Right lobe of liver (tissue), 4 donors: ENCODE data around the gene ACTR5.

Experiments used
- POLR2A ChIP-seq: fragments of 450-650 bp; IDR thresholded peaks from one replicate; pipeline ENCODE4 v1.6.1; 2017; ENCODE audit warnings: antibody characterized with exemption, mild to moderate bottlenecking
- TF ChIP-seq, protein P1 (sequence below), 4 donors: fragments of 200-600 bp in 3 of 4; fragments of 450-650 bp in 1 of 4; IDR thresholded peaks; one replicate each; pipeline versions ENCODE4 v1.5.1 to v1.8.0; 2016 to 2022; ENCODE audit warnings: antibody characterized with exemption in 4 of 4, mild to moderate bottlenecking in 2 of 4
- donor health status: DM: no; HTN: no; CAD: no.
- donor health status: DM: no; HTN: no; CAD: no.
- donor health status: DM: no; HTN: yes; CAD: no.

DNA sequence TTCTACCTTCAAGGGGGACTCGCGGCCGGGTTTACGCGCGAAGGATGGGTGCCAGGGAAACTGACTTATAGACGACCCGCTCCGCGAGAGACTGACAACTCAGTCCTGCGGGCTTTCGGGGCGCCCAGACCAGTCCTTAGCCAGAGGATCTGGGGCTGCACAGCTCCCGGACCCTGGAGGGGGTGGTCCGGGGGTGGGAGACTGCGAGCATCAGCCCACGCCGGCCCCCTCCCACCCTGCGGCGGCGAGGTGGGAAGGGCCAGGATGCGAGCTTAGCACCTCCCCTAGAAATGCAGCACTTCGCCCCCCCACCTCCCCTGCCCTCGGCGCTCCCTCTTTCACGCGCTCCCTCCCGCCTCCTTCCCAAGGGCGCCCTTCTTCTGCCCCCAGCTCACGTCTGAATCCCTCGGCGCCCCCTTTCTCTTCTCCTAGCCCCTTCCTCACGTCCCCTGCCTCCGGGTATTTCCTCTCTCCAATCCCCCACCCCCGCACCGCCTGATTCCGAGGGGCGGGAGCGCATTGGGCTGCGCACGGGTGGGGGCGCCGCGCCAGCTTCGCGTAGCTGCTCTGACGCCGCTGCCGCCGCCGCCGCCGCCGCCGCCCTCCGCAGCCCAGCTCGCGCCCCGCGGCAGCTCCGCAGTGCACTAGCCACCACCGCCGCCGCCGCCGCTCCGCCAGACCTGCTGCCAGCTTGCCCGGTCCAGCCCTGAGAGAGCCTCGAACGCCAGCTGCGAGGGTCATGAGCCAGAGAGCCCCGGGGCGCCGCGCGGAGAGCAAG is 24.2 kb upstream of the ACTR5 start, which contains the start of gene SLC32A1:
- TF ChIP-seq, protein P1, sequence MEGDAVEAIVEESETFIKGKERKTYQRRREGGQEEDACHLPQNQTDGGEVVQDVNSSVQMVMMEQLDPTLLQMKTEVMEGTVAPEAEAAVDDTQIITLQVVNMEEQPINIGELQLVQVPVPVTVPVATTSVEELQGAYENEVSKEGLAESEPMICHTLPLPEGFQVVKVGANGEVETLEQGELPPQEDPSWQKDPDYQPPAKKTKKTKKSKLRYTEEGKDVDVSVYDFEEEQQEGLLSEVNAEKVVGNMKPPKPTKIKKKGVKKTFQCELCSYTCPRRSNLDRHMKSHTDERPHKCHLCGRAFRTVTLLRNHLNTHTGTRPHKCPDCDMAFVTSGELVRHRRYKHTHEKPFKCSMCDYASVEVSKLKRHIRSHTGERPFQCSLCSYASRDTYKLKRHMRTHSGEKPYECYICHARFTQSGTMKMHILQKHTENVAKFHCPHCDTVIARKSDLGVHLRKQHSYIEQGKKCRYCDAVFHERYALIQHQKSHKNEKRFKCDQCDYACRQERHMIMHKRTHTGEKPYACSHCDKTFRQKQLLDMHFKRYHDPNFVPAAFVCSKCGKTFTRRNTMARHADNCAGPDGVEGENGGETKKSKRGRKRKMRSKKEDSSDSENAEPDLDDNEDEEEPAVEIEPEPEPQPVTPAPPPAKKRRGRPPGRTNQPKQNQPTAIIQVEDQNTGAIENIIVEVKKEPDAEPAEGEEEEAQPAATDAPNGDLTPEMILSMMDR (IDR thresholded peaks at IDR 0.05), result no peak
- TF ChIP-seq POLR2A, result no peak
